HepG2 (cell line): ENCODE data around the gene REELD1. TPM values are rescaled to one million over a fixed set of nuclear protein-coding genes. Genes with fewer than 3 reads are reported as not detected.

Experiments
- ATAC-seq: fragments of 200-7000 bp; cut with Tn5 transposase; 3 replicates; pipeline ENCODE4 v1.9.1; 2020; ENCODE audit warnings: mild to moderate bottlenecking, moderate library complexity
- BruUV-seq: library from RNA; stranded (reverse); fragments of 400-500 nt; replicated peaks from 2 replicates; lab custom pipeline; 2021; lab: Mats Ljungman, UMichigan
- CTCF ChIA-PET: fragments of 300-600 bp; formaldehyde crosslinking; extraction: SDS; loops from one replicate; lab custom pipeline; 2021; ENCODE audit warnings: low total read pairs, inconsistent platforms, low intra/inter-chr PET ratio; lab: Yijun Ruan, JAX
- POLR2A ChIA-PET: fragments of 350-600 bp; sonication (Branson Sonifier 250); formaldehyde crosslinking; loops from one replicate; lab custom pipeline; 2020; ENCODE audit warnings: antibody characterized with exemption, inconsistent platforms; lab: Yijun Ruan, JAX
- DNase-seq: peaks from one replicate; pipeline ENCODE4 v3.0.0-alpha.2; 2015; ENCODE audit warnings: low spot score
- FAIRE-seq: peaks from 3 replicates; lab custom pipeline; 2011; peaks lifted over from hg19 to GRCh38; lab: Jason Lieb, UNC
- H2AFZ ChIP-seq: one replicate; pipeline ENCODE4 v1.6.1; 2011; ENCODE audit warnings: low read length, inconsistent platforms
- H3K27ac ChIP-seq: fragments of 300-600 bp; 3 replicates; pipeline ENCODE4 v1.8.0; 2011; ENCODE audit warnings: mixed run types, mild to moderate bottlenecking, mixed read lengths, low read length, inconsistent platforms; ENCODE audit not compliant: insufficient read depth; ENCODE audit errors: extremely low read length
- H3K27me3 ChIP-seq, 2 experiments: fragments of 200-600 bp in 1 of 2; 2 replicates in 1 of 2; 3 replicates in 1 of 2; pipeline versions ENCODE4 v1.6.0 to v1.8.0; 2011; ENCODE audit warnings: low read length in 2 of 2, mild to moderate bottlenecking in 2 of 2, moderate library complexity in 2 of 2, inconsistent platforms in 1 of 2; ENCODE audit not compliant: insufficient read depth in 2 of 2, control insufficient read depth in 1 of 2
- H3K36me3 ChIP-seq, 2 experiments: fragments of 200-600 bp in 1 of 2; replicated peaks in 1 of 2; 2 replicates in 1 of 2; 3 replicates in 1 of 2; pipeline versions ENCODE4 v1.5.1 to v1.8.0; 2011; ENCODE audit warnings: low read length in 2 of 2, inconsistent platforms in 1 of 2; ENCODE audit not compliant: insufficient read depth in 2 of 2, control insufficient read depth in 1 of 2
- H3K4me1 ChIP-seq: 2 replicates; pipeline ENCODE4 v1.5.1; 2012; ENCODE audit warnings: low read length, inconsistent platforms; ENCODE audit not compliant: insufficient read depth
- H3K4me2 ChIP-seq: 2 replicates; pipeline ENCODE4 v1.6.0; 2011; ENCODE audit warnings: low read depth, low read length, inconsistent platforms
- H3K4me3 ChIP-seq, 3 experiments: fragments of 200-600 bp in 1 of 3; sonication (generic), shearing (Covaris generic) in 1 of 3; replicated peaks in 1 of 3; 2 replicates each; pipeline ENCODE4 v1.5.1; 2011 to 2016; ENCODE audit warnings: low read length in 3 of 3, inconsistent platforms in 2 of 3, low read depth in 2 of 3, mild to moderate bottlenecking in 2 of 3, control low read depth in 1 of 3, mixed read lengths in 1 of 3; ENCODE audit not compliant: insufficient read depth in 1 of 3
- H3K79me2 ChIP-seq: one replicate; pipeline ENCODE4 v1.6.1; 2011; ENCODE audit warnings: low read length, inconsistent platforms; ENCODE audit not compliant: insufficient read depth
- H3K9ac ChIP-seq: 2 replicates; pipeline ENCODE4 v1.6.0; 2011; ENCODE audit warnings: mild to moderate bottlenecking, low read depth, low read length, inconsistent platforms; ENCODE audit not compliant: insufficient read depth
- H3K9me3 ChIP-seq: 2 replicates; pipeline ENCODE4 v1.5.1; 2012; ENCODE audit warnings: mild to moderate bottlenecking, low read length
- H4K20me1 ChIP-seq: 2 replicates; pipeline ENCODE4 v1.6.0; 2011; ENCODE audit warnings: inconsistent platforms, mild to moderate bottlenecking, low read length, moderate library complexity; ENCODE audit not compliant: insufficient read depth
- ETV6 ChIP-seq: sonication (generic); formaldehyde crosslinking; conservative IDR thresholded peaks from 2 replicates; pipeline ENCODE4 v1.4.0; 2020; ENCODE audit warnings: missing genetic modification reagents
- PHB2 ChIP-seq: fragments of 450-650 bp; IDR thresholded peaks from 2 replicates; pipeline ENCODE4 v1.6.1; 2018; ENCODE audit not compliant: partially characterized antibody
- ZFYVE20 ChIP-seq: sonication (generic); formaldehyde crosslinking; IDR thresholded peaks from 2 replicates; pipeline ENCODE4 v1.8.0; 2023; ENCODE audit warnings: low read depth, mild to moderate bottlenecking, moderate library complexity, missing genetic modification reagents, borderline replicate concordance
- ZNF263 ChIP-seq: sonication (generic); formaldehyde crosslinking; IDR thresholded peaks from 2 replicates; pipeline ENCODE4 v1.4.0; 2020; ENCODE audit warnings: missing genetic modification reagents
- ZNF431 ChIP-seq: sonication (generic); formaldehyde crosslinking; IDR thresholded peaks from 2 replicates; pipeline ENCODE4 v1.9.0; 2022; ENCODE audit warnings: missing genetic modification reagents, low read depth, mild to moderate bottlenecking, borderline replicate concordance
- WGBS: methylation state at CpG from one replicate; pipeline ENCODE4 v1.1.6; 2017; ENCODE audit warnings: low lambda C conversion rate; 5-methylcytosine and 5-hydroxymethylcytosine counted together
- in situ Hi-C: cut with HindIII; loops from 2 replicates; pipeline ENCODE4 v1.10.0; 2017; ENCODE audit warnings: low pct_unique_long_range_greater_than_20kb; ENCODE audit not compliant: extremely low pct_ligation_motif_present
- intact Hi-C: fragments of 100-400 bp; cut with micrococcal nuclease; formaldehyde crosslinking; loops from one replicate; pipeline ENCODE4 v1.10.0; 2022; ENCODE audit not compliant: unreplicated experiment
- polyA plus RNA-seq, 8 experiments: library from polyadenylated mRNA; depleted of rRNA in 3 of 8; stranded (reverse) in 7 of 8; unstranded in 1 of 8; fragments of >200 nt; fragmentation: Illumina TruSeq in 4 of 8; extraction: Trizol in 4 of 8; gene quantifications; 2 replicates each; pipeline versions ENCODE4 v1.2.1 to v1.2.3, GENCODE V29; 2011 to 2016; ENCODE audit warnings: low read depth in 4 of 8, missing spikeins in 1 of 8, mixed read lengths in 1 of 8; ENCODE audit not compliant: insufficient read depth in 1 of 8
- total RNA-seq, 5 experiments: library from RNA; depleted of rRNA; stranded (reverse); fragments of >200 nt; fragmentation: Illumina TruSeq; extraction: Trizol; gene quantifications; 2 replicates each; pipeline ENCODE4 v1.2.3, GENCODE V29; 2016; ENCODE audit warnings: low read depth in 1 of 5
- TF ChIP-seq, protein P1 (sequence below): sonication (generic); formaldehyde crosslinking; IDR thresholded peaks from 2 replicates; pipeline ENCODE4 v1.8.1; 2023; ENCODE audit warnings: mild to moderate bottlenecking, missing genetic modification reagents, borderline replicate concordance
- TF ChIP-seq, protein P2 (sequence below): sonication (generic); formaldehyde crosslinking; IDR thresholded peaks from 2 replicates; pipeline ENCODE4 v1.4.0; 2020; ENCODE audit warnings: missing genetic modification reagents, borderline replicate concordance
- TF ChIP-seq, protein P3 (sequence below): sonication (generic); formaldehyde crosslinking; IDR thresholded peaks from 2 replicates; pipeline ENCODE4 v1.4.0; 2020; ENCODE audit warnings: mild to moderate bottlenecking, missing genetic modification reagents
- TF ChIP-seq, protein P4 (sequence below): conservative IDR thresholded peaks from 2 replicates; pipeline ENCODE4 v1.6.1; 2018; ENCODE audit warnings: missing genetic modification reagents
- TF ChIP-seq, protein P5 (sequence below): sonication (generic); formaldehyde crosslinking; IDR thresholded peaks from 2 replicates; pipeline ENCODE4 v1.4.0; 2020; ENCODE audit warnings: missing genetic modification reagents

Gene REELD1
- total and polyA plus RNA-seq, 2 of the 13 experiments (the other 11 are each of a cell fraction or from before 2014, with no cell fraction given), result 0.04 to 0.26 TPM

DNA sequence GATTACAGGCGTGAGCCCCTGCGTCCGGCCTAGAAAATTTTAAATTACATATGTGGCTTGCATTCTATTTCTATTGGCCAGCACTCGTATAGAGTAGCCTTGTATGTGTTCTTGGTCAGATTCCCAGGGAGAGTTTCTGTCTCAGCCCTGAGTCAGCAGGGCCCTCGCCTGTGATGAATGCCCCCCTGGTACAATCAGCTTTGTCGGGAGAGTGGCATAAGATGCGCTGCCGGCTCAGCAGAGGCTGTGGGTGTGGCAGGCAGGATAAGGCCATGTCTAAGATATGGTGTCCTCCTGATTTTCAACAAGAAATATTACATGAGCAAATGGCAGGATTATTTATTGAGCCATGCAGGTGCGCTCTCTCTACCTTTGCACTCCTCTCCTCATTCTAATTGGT is 1.6 kb upstream of the REELD1 start:
- ChIA-PET CTCF (no interaction called here), POLR2A (no interaction called here)
- FAIRE-seq (no peak), DNase-seq (no peak), ATAC-seq (no peak)
- Histone ChIP-seq H3K4me1 (no peaks in the 10 kb centered on the region), H3K36me3 (no peaks in the 10 kb centered on the region), H3K4me2 (no peak overlapping the region), H3K4me3 (no peak overlapping the region), H3K27me3 (no peaks in the 10 kb centered on the region), H2AFZ (no peak overlapping the region), H4K20me1 (no peaks in the 10 kb centered on the region), H3K79me2 (no peaks in the 10 kb centered on the region), H3K9me3 (no peaks in the 10 kb centered on the region), H3K27ac (no peak overlapping the region), H3K9ac (no peak overlapping the region)
- in situ Hi-C loops (no loop called here), intact Hi-C loops (no loop called here)
- no TSS peak for BruUV-seq
- WGBS, result 43% methylated on average over 9 of the region's 9 CpGs
- TF ChIP-seq, protein P1, sequence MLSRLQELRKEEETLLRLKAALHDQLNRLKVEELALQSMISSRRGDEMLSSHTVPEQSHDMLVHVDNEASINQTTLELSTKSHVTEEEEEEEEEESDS (CRISPR knock-in tag), result no peak
- TF ChIP-seq ETV6 (no peak), ZFYVE20 (CRISPR knock-in tag) (no peak), PHB2 (no peak), ZNF263 (CRISPR knock-in tag) (no peak), ZNF431 (CRISPR knock-in tag) (no peak)
- TF ChIP-seq, protein P2, sequence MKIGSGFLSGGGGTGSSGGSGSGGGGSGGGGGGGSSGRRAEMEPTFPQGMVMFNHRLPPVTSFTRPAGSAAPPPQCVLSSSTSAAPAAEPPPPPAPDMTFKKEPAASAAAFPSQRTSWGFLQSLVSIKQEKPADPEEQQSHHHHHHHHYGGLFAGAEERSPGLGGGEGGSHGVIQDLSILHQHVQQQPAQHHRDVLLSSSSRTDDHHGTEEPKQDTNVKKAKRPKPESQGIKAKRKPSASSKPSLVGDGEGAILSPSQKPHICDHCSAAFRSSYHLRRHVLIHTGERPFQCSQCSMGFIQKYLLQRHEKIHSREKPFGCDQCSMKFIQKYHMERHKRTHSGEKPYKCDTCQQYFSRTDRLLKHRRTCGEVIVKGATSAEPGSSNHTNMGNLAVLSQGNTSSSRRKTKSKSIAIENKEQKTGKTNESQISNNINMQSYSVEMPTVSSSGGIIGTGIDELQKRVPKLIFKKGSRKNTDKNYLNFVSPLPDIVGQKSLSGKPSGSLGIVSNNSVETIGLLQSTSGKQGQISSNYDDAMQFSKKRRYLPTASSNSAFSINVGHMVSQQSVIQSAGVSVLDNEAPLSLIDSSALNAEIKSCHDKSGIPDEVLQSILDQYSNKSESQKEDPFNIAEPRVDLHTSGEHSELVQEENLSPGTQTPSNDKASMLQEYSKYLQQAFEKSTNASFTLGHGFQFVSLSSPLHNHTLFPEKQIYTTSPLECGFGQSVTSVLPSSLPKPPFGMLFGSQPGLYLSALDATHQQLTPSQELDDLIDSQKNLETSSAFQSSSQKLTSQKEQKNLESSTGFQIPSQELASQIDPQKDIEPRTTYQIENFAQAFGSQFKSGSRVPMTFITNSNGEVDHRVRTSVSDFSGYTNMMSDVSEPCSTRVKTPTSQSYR, result no peak
- TF ChIP-seq, protein P3, sequence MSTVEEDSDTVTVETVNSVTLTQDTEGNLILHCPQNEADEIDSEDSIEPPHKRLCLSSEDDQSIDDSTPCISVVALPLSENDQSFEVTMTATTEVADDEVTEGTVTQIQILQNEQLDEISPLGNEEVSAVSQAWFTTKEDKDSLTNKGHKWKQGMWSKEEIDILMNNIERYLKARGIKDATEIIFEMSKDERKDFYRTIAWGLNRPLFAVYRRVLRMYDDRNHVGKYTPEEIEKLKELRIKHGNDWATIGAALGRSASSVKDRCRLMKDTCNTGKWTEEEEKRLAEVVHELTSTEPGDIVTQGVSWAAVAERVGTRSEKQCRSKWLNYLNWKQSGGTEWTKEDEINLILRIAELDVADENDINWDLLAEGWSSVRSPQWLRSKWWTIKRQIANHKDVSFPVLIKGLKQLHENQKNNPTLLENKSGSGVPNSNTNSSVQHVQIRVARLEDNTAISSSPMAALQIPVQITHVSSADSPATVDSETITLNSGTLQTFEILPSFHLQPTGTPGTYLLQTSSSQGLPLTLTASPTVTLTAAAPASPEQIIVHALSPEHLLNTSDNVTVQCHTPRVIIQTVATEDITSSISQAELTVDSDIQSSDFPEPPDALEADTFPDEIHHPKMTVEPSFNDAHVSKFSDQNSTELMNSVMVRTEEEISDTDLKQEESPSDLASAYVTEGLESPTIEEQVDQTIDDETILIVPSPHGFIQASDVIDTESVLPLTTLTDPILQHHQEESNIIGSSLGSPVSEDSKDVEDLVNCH (CRISPR knock-in tag), result no peak
- TF ChIP-seq, protein P4, sequence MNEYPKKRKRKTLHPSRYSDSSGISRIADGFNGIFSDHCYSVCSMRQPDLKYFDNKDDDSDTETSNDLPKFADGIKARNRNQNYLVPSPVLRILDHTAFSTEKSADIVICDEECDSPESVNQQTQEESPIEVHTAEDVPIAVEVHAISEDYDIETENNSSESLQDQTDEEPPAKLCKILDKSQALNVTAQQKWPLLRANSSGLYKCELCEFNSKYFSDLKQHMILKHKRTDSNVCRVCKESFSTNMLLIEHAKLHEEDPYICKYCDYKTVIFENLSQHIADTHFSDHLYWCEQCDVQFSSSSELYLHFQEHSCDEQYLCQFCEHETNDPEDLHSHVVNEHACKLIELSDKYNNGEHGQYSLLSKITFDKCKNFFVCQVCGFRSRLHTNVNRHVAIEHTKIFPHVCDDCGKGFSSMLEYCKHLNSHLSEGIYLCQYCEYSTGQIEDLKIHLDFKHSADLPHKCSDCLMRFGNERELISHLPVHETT (CRISPR knock-in tag), result no peak
- TF ChIP-seq, protein P5, sequence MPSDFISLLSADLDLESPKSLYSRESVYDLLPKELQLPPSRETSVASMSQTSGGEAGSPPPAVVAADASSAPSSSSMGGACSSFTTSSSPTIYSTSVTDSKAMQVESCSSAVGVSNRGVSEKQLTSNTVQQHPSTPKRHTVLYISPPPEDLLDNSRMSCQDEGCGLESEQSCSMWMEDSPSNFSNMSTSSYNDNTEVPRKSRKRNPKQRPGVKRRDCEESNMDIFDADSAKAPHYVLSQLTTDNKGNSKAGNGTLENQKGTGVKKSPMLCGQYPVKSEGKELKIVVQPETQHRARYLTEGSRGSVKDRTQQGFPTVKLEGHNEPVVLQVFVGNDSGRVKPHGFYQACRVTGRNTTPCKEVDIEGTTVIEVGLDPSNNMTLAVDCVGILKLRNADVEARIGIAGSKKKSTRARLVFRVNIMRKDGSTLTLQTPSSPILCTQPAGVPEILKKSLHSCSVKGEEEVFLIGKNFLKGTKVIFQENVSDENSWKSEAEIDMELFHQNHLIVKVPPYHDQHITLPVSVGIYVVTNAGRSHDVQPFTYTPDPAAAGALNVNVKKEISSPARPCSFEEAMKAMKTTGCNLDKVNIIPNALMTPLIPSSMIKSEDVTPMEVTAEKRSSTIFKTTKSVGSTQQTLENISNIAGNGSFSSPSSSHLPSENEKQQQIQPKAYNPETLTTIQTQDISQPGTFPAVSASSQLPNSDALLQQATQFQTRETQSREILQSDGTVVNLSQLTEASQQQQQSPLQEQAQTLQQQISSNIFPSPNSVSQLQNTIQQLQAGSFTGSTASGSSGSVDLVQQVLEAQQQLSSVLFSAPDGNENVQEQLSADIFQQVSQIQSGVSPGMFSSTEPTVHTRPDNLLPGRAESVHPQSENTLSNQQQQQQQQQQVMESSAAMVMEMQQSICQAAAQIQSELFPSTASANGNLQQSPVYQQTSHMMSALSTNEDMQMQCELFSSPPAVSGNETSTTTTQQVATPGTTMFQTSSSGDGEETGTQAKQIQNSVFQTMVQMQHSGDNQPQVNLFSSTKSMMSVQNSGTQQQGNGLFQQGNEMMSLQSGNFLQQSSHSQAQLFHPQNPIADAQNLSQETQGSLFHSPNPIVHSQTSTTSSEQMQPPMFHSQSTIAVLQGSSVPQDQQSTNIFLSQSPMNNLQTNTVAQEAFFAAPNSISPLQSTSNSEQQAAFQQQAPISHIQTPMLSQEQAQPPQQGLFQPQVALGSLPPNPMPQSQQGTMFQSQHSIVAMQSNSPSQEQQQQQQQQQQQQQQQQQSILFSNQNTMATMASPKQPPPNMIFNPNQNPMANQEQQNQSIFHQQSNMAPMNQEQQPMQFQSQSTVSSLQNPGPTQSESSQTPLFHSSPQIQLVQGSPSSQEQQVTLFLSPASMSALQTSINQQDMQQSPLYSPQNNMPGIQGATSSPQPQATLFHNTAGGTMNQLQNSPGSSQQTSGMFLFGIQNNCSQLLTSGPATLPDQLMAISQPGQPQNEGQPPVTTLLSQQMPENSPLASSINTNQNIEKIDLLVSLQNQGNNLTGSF (CRISPR knock-in tag), result no peak
